Measurements from ENCODE around the gene SORD. TPM values are rescaled to one million over a fixed set of nuclear protein-coding genes. Genes with fewer than 3 reads are reported as not detected.
"Not testable (repeated sequence)": the region's sequence is repeated elsewhere in the genome, so short reads cannot be mapped to it uniquely, and the experiment has no call there.

Gene SORD
- polyA plus RNA-seq, 4 donors = 13.4 to 78.2 (median 26.6) TPM

GRCh38 chr15:45027220-45027619 is 4.2 kb downstream of the SORD start:
- Histone ChIP-seq H3K9me3 (ENCODE audit: control insufficient read depth in 2 of 2, insufficient read depth in 1 of 2, low read depth in 1 of 2, low read length in 1 of 2) (peaks cover 0 to 7% of the 10 kb centered on the region in 2 donors), H3K36me3 (ENCODE audit: control insufficient read depth in 3 of 3, insufficient read depth in 2 of 3, low read depth in 1 of 3, low read length in 3 of 3) (peaks cover 0 to 6% (median 1%) of the 10 kb centered on the region in 3 donors), H3K4me1 (ENCODE audit: control insufficient read depth in 3 of 3, insufficient read depth in 2 of 3, low read depth in 1 of 3, low read length in 2 of 3) (peaks cover 0 to 8% (median 0%) of the 10 kb centered on the region in 3 donors), H3K27ac (ENCODE audit: low read depth in 1 of 3, low read length in 2 of 3) (no peak overlapping the region), H3K27me3 (ENCODE audit: control insufficient read depth in 3 of 3, insufficient read depth in 3 of 3, low read length in 3 of 3) (no peaks in the 10 kb centered on the region), H3K4me3 (ENCODE audit: low read depth in 1 of 3, low read length in 3 of 3) (no peak overlapping the region)
- DNase-seq = no peak
- 87 to 93% (median 92%) methylated on average over 4 of the region's 4 CpGs for WGBS, 3 donors
- no peak for FAIRE-seq

GRCh38 chr15:45030743-45031142 is 7.7 kb downstream of the SORD start:
- Histone ChIP-seq H3K4me1 (ENCODE audit: control insufficient read depth in 3 of 3, insufficient read depth in 2 of 3, low read depth in 1 of 3, low read length in 2 of 3) (no peaks in the 10 kb centered on the region), H3K36me3 (ENCODE audit: control insufficient read depth in 3 of 3, insufficient read depth in 2 of 3, low read depth in 1 of 3, low read length in 3 of 3) (peaks cover 0 to 9% (median 1%) of the 10 kb centered on the region in 3 donors), H3K9me3 (ENCODE audit: control insufficient read depth in 2 of 2, insufficient read depth in 1 of 2, low read depth in 1 of 2, low read length in 1 of 2) (peaks cover 0 to 7% of the 10 kb centered on the region in 2 donors), H3K27me3 (ENCODE audit: control insufficient read depth in 3 of 3, insufficient read depth in 3 of 3, low read length in 3 of 3) (no peaks in the 10 kb centered on the region), H3K4me3 (ENCODE audit: low read depth in 1 of 3, low read length in 3 of 3) (no peak overlapping the region), H3K27ac (ENCODE audit: low read depth in 1 of 3, low read length in 2 of 3) (no peak overlapping the region)
- FAIRE-seq (no peak), DNase-seq (no peak)
- 77 to 81% (median 79%) methylated on average over 3 of the region's 3 CpGs for WGBS, 3 donors

GRCh38 chr15:45031522-45032028 is 8.6 kb downstream of the SORD start:
- 96 to 100% (median 100%) methylated on average over 1 to 2 of the region's 4 CpGs for WGBS, 3 donors
- not testable (repeated sequence) for FAIRE-seq

GRCh38 chr15:45032501-45032900 is 9.5 kb downstream of the SORD start:
- H3K36me3 ChIP-seq (ENCODE audit: control insufficient read depth in 3 of 3, insufficient read depth in 2 of 3, low read depth in 1 of 3, low read length in 3 of 3) = peaks cover 0 to 12% (median 1%) of the 10 kb centered on the region in 3 donors
- DNase-seq; H3K4me3 ChIP-seq (ENCODE audit: low read depth in 1 of 3, low read length in 3 of 3); H3K27ac ChIP-seq (ENCODE audit: low read depth in 1 of 3, low read length in 2 of 3); FAIRE-seq; H3K4me1 ChIP-seq (ENCODE audit: control insufficient read depth in 3 of 3, insufficient read depth in 2 of 3, low read depth in 1 of 3, low read length in 2 of 3); H3K27me3 ChIP-seq (ENCODE audit: control insufficient read depth in 3 of 3, insufficient read depth in 3 of 3, low read length in 3 of 3); H3K9me3 ChIP-seq (ENCODE audit: control insufficient read depth in 2 of 2, insufficient read depth in 1 of 2, low read depth in 1 of 2, low read length in 1 of 2): not testable (repeated sequence)
- 94 to 100% (median 100%) methylated on average over 1 of the region's 2 CpGs for WGBS, 3 donors

More at GRCh38 chr15:45031522-45032028, 8.6 kb downstream of the SORD start:
- not testable (repeated sequence) for DNase-seq; H3K9me3 ChIP-seq (ENCODE audit: control insufficient read depth in 2 of 2, insufficient read depth in 1 of 2, low read depth in 1 of 2, low read length in 1 of 2); H3K4me1 ChIP-seq (ENCODE audit: control insufficient read depth in 3 of 3, insufficient read depth in 2 of 3, low read depth in 1 of 3, low read length in 2 of 3); H3K4me3 ChIP-seq (ENCODE audit: low read depth in 1 of 3, low read length in 3 of 3); H3K27me3 ChIP-seq (ENCODE audit: control insufficient read depth in 3 of 3, insufficient read depth in 3 of 3, low read length in 3 of 3); H3K27ac ChIP-seq (ENCODE audit: low read depth in 1 of 3, low read length in 2 of 3)
- peaks cover 0 to 12% (median 1%) of the 10 kb centered on the region in 3 donors for H3K36me3 ChIP-seq (ENCODE audit: control insufficient read depth in 3 of 3, insufficient read depth in 2 of 3, low read depth in 1 of 3, low read length in 3 of 3)

GRCh38 chr15:45034087-45034486 is 11.1 kb downstream of the SORD start:
- not testable (repeated sequence) for DNase-seq; H3K9me3 ChIP-seq (ENCODE audit: control insufficient read depth in 2 of 2, insufficient read depth in 1 of 2, low read depth in 1 of 2, low read length in 1 of 2); H3K27me3 ChIP-seq (ENCODE audit: control insufficient read depth in 3 of 3, insufficient read depth in 3 of 3, low read length in 3 of 3); H3K4me1 ChIP-seq (ENCODE audit: control insufficient read depth in 3 of 3, insufficient read depth in 2 of 3, low read depth in 1 of 3, low read length in 2 of 3); FAIRE-seq; H3K4me3 ChIP-seq (ENCODE audit: low read depth in 1 of 3, low read length in 3 of 3); H3K27ac ChIP-seq (ENCODE audit: low read depth in 1 of 3, low read length in 2 of 3)
- WGBS, 3 donors = 13 to 63% (median 44%) methylated on average over 3 to 4 of the region's 4 CpGs
- H3K36me3 ChIP-seq (ENCODE audit: control insufficient read depth in 3 of 3, insufficient read depth in 2 of 3, low read depth in 1 of 3, low read length in 3 of 3) = peaks cover 0 to 12% (median 1%) of the 10 kb centered on the region in 3 donors

- H3K9me3 ChIP-seq (ENCODE audit: control insufficient read depth in 2 of 2, insufficient read depth in 1 of 2, low read depth in 1 of 2, low read length in 1 of 2); H3K36me3 ChIP-seq (ENCODE audit: control insufficient read depth in 3 of 3, insufficient read depth in 2 of 3, low read depth in 1 of 3, low read length in 3 of 3); FAIRE-seq; H3K4me1 ChIP-seq (ENCODE audit: control insufficient read depth in 3 of 3, insufficient read depth in 2 of 3, low read depth in 1 of 3, low read length in 2 of 3); H3K27ac ChIP-seq (ENCODE audit: low read depth in 1 of 3, low read length in 2 of 3); H3K27me3 ChIP-seq (ENCODE audit: control insufficient read depth in 3 of 3, insufficient read depth in 3 of 3, low read length in 3 of 3); H3K4me3 ChIP-seq (ENCODE audit: low read depth in 1 of 3, low read length in 3 of 3); DNase-seq: not testable (repeated sequence)
- WGBS, 3 donors = 97 to 98% (median 97%) methylated on average over 49 to 56 of the region's 56 CpGs
These were observed 11.8 kb downstream of the SORD start for GRCh38 chr15:45034600-45035375.

- H3K36me3 ChIP-seq (ENCODE audit: control insufficient read depth in 3 of 3, insufficient read depth in 2 of 3, low read depth in 1 of 3, low read length in 3 of 3); H3K9me3 ChIP-seq (ENCODE audit: control insufficient read depth in 2 of 2, insufficient read depth in 1 of 2, low read depth in 1 of 2, low read length in 1 of 2); FAIRE-seq; H3K4me3 ChIP-seq (ENCODE audit: low read depth in 1 of 3, low read length in 3 of 3); H3K27me3 ChIP-seq (ENCODE audit: control insufficient read depth in 3 of 3, insufficient read depth in 3 of 3, low read length in 3 of 3); H3K4me1 ChIP-seq (ENCODE audit: control insufficient read depth in 3 of 3, insufficient read depth in 2 of 3, low read depth in 1 of 3, low read length in 2 of 3): not testable (repeated sequence)
- WGBS, 3 donors = 3 to 18% (median 9%) methylated on average over 6 of the region's 6 CpGs
- peak overlapping the region in 1 of 3 donors; percentile 48 for H3K27ac ChIP-seq (ENCODE audit: low read depth in 1 of 3, low read length in 2 of 3)
- peak; percentile 73 to 86 for DNase-seq
These were observed 14.1 kb downstream of the SORD start for GRCh38 chr15:45036812-45037781.

- no peaks in the 10 kb centered on the region for H3K9me3 ChIP-seq (ENCODE audit: control insufficient read depth in 2 of 2, insufficient read depth in 1 of 2, low read depth in 1 of 2, low read length in 1 of 2)
These were observed 14.9 kb downstream of the SORD start for GRCh38 chr15:45037936-45038335.

More at GRCh38 chr15:45037936-45038335, 14.9 kb downstream of the SORD start:
- Histone ChIP-seq H3K27me3 (ENCODE audit: control insufficient read depth in 3 of 3, insufficient read depth in 3 of 3, low read length in 3 of 3) (no peaks in the 10 kb centered on the region), H3K36me3 (ENCODE audit: control insufficient read depth in 3 of 3, insufficient read depth in 2 of 3, low read depth in 1 of 3, low read length in 3 of 3) (peaks cover 0 to 9% (median 0%) of the 10 kb centered on the region in 3 donors), H3K4me1 (ENCODE audit: control insufficient read depth in 3 of 3, insufficient read depth in 2 of 3, low read depth in 1 of 3, low read length in 2 of 3) (peaks cover 0 to 3% (median 0%) of the 10 kb centered on the region in 3 donors), H3K4me3 (ENCODE audit: low read depth in 1 of 3, low read length in 3 of 3) (no peak overlapping the region), H3K27ac (ENCODE audit: low read depth in 1 of 3, low read length in 2 of 3) (no peak overlapping the region)
- no peak for FAIRE-seq
- WGBS, 3 donors = 80 to 82% (median 81%) methylated on average over 4 of the region's 4 CpGs
- DNase-seq = no peak

Data from small intestine (tissue), 7 donors.